GM12892 (cell line): ENCODE data around the gene DOCK10.
A peak's percentile ranks its signal among the peaks of the same experiment; 100 is the strongest.

Experiments
- DNase-seq: peaks from one replicate; pipeline ENCODE4 v3.0.0; 2011; ENCODE audit not compliant: insufficient read length
- FAIRE-seq: peaks from 2 replicates; lab custom pipeline; 2011; peaks lifted over from hg19 to GRCh38; lab: Jason Lieb, UNC
- POLR2A ChIP-seq: IDR thresholded peaks from 2 replicates; pipeline ENCODE4 v1.6.1; 2011; ENCODE audit warnings: low read depth, low read length, control low read depth
- POLR2AphosphoS5 ChIP-seq: IDR thresholded peaks from 2 replicates; pipeline ENCODE4 v1.6.1; 2011; ENCODE audit warnings: low read depth, low read length, control low read depth
- TAF1 ChIP-seq: IDR thresholded peaks from 2 replicates; pipeline ENCODE4 v1.6.1; 2011; ENCODE audit warnings: low read depth, mild to moderate bottlenecking, control low read depth, low read length, borderline replicate concordance

The DOCK10 gene

GRCh38 chr2:225038231-225038523 lies 4.1 kb downstream of the DOCK10 start:
- FAIRE-seq (no peak), DNase-seq (no peak)
- TF ChIP-seq POLR2A (no peak), POLR2AphosphoS5 (no peak), TAF1 (no peak)

- TF ChIP-seq POLR2AphosphoS5 (no peak), TAF1 (no peak), POLR2A (no peak)
- DNase-seq (no peak), FAIRE-seq (peak; percentile 79)
Measured at GRCh38 chr2:225037415-225038230, 4.6 kb downstream of the DOCK10 start.

- TF ChIP-seq POLR2A (no peak), POLR2AphosphoS5 (no peak), TAF1 (no peak)
- no peak for FAIRE-seq
- DNase-seq = no peak
Measured at GRCh38 chr2:225036431-225036830, 5.8 kb downstream of the DOCK10 start.

- FAIRE-seq (peak; percentile 36), DNase-seq (no peak)
- TF ChIP-seq POLR2A = no peak
- TF ChIP-seq TAF1 = no peak
- no peak for TF ChIP-seq POLR2AphosphoS5
Measured at GRCh38 chr2:225033440-225034318, 8.6 kb downstream of the DOCK10 start.

GRCh38 chr2:225032246-225032645 lies 10.0 kb downstream of the DOCK10 start:
- FAIRE-seq = no peak
- no peak for DNase-seq
- TF ChIP-seq TAF1 (no peak), POLR2AphosphoS5 (no peak), POLR2A (no peak)

GRCh38 chr2:225031599-225031998 lies 10.7 kb downstream of the DOCK10 start:
- FAIRE-seq (peak; percentile 83), DNase-seq (no peak)
- TF ChIP-seq POLR2AphosphoS5 (no peak), TAF1 (no peak), POLR2A (no peak)

- TF ChIP-seq TAF1 = no peak
- no peak for TF ChIP-seq POLR2A
- TF ChIP-seq POLR2AphosphoS5 = no peak
- no peak for FAIRE-seq
Measured at GRCh38 chr2:225030893-225031292, 11.4 kb downstream of the DOCK10 start.

GRCh38 chr2:225030203-225030602 lies 12.1 kb downstream of the DOCK10 start:
- no peak for FAIRE-seq

More at GRCh38 chr2:225030893-225031292, 11.4 kb downstream of the DOCK10 start:
- no peak for DNase-seq

GRCh38 chr2:225028572-225028971 lies 13.7 kb downstream of the DOCK10 start:
- FAIRE-seq = no peak
- no peak for DNase-seq
- TF ChIP-seq POLR2A = no peak
- TF ChIP-seq POLR2AphosphoS5 = no peak
- TF ChIP-seq TAF1 = no peak

More at GRCh38 chr2:225030203-225030602, 12.1 kb downstream of the DOCK10 start:
- no peak for TF ChIP-seq POLR2A
- no peak for TF ChIP-seq TAF1
- TF ChIP-seq POLR2AphosphoS5 = no peak
- DNase-seq = no peak

- peak; percentile 14 for FAIRE-seq
- TF ChIP-seq POLR2A (no peak), TAF1 (no peak), POLR2AphosphoS5 (no peak)
- no peak for DNase-seq
Measured at GRCh38 chr2:225027061-225027762, 15.1 kb downstream of the DOCK10 start.

- FAIRE-seq (peak; percentile 21), DNase-seq (no peak)
Measured at GRCh38 chr2:225025917-225026571, 16.2 kb downstream of the DOCK10 start.

More at GRCh38 chr2:225025917-225026571, 16.2 kb downstream of the DOCK10 start:
- TF ChIP-seq POLR2AphosphoS5 (no peak), TAF1 (no peak)
